Smooth muscle cell (in vitro differentiated cells): ENCODE results near the gene CCDC92. TPM values are rescaled to one million over a fixed set of nuclear protein-coding genes. Genes with fewer than 3 reads are reported as not detected.

Source experiments
- DNase-seq: peaks from one replicate; lab custom pipeline; 2025; ENCODE audit not compliant: unreplicated experiment; lab: John Stamatoyannopoulos, UW
- H2AFZ ChIP-seq: fragments of 200-600 bp; sonication (generic); 2 replicates; pipeline ENCODE4 v1.6.0; 2016; ENCODE audit warnings: antibody characterized with exemption, low read depth, mild to moderate bottlenecking
- H3F3A ChIP-seq: fragments of 200-600 bp; sonication (generic); 2 replicates; pipeline ENCODE4 v1.6.0; 2017; ENCODE audit warnings: antibody characterized with exemption, low read depth
- H3K27ac ChIP-seq: fragments of 200-600 bp; sonication (generic); 2 replicates; pipeline ENCODE4 v1.5.1; 2016; ENCODE audit warnings: low read depth, mild to moderate bottlenecking
- H3K27me3 ChIP-seq: fragments of 200-600 bp; sonication (generic); 2 replicates; pipeline ENCODE4 v1.6.1; 2016; ENCODE audit warnings: low read depth, mild to moderate bottlenecking
- H3K36me3 ChIP-seq: fragments of 200-600 bp; sonication (generic); 2 replicates; pipeline ENCODE4 v1.5.1; 2016; ENCODE audit warnings: low read depth
- H3K4me1 ChIP-seq: fragments of 200-600 bp; sonication (generic); 2 replicates; pipeline ENCODE4 v1.5.1; 2016; ENCODE audit warnings: low read depth
- H3K4me2 ChIP-seq: fragments of 200-600 bp; sonication (generic); 2 replicates; pipeline ENCODE4 v1.6.0; 2016; ENCODE audit warnings: mild to moderate bottlenecking
- H3K4me3 ChIP-seq: fragments of 200-600 bp; sonication (generic); 2 replicates; pipeline ENCODE4 v1.5.1; 2016; ENCODE audit warnings: mild to moderate bottlenecking
- H3K79me2 ChIP-seq: fragments of 200-600 bp; sonication (generic); 2 replicates; pipeline ENCODE4 v1.6.0; 2016; ENCODE audit warnings: low read depth, mild to moderate bottlenecking
- H3K9ac ChIP-seq: fragments of 200-600 bp; sonication (generic); 2 replicates; pipeline ENCODE4 v1.6.0; 2016; ENCODE audit warnings: low read depth
- H3K9me3 ChIP-seq: fragments of 200-600 bp; sonication (generic); replicated peaks from 2 replicates; pipeline ENCODE4 v1.5.1; 2016; ENCODE audit warnings: low read depth
- H4K20me1 ChIP-seq: fragments of 200-600 bp; sonication (generic); 2 replicates; pipeline ENCODE4 v1.6.0; 2016; ENCODE audit warnings: low read depth
- CTCF ChIP-seq: fragments of 200-600 bp; sonication (generic); IDR thresholded peaks from 2 replicates; pipeline ENCODE4 v1.5.1; 2017; ENCODE audit warnings: borderline replicate concordance, mild to moderate bottlenecking, antibody characterized with exemption; ENCODE audit not compliant: insufficient read depth, poor library complexity, severe bottlenecking
- WGBS: methylation state at CpG from one replicate; pipeline ENCODE4 v1.1.7; 2016; ENCODE audit warnings: low lambda C conversion rate; 5-methylcytosine and 5-hydroxymethylcytosine counted together
- polyA plus RNA-seq: library from polyadenylated mRNA; unstranded; fragments of >200 nt; fragmentation: Nextera tagmentation; extraction: Ambion mirVana; gene quantifications from 2 replicates; pipeline ENCODE4 v1.2.1, GENCODE V29; 2016
- total RNA-seq: library from RNA; depleted of rRNA; stranded (reverse); fragments of >200 nt; gene quantifications from 2 replicates; pipeline ENCODE4 v1.2.3, GENCODE V29; 2014

CCDC92 gene
- total and polyA plus RNA-seq, 2 experiments from 2014 or later, result 17.4 to 68.2 TPM

DNA sequence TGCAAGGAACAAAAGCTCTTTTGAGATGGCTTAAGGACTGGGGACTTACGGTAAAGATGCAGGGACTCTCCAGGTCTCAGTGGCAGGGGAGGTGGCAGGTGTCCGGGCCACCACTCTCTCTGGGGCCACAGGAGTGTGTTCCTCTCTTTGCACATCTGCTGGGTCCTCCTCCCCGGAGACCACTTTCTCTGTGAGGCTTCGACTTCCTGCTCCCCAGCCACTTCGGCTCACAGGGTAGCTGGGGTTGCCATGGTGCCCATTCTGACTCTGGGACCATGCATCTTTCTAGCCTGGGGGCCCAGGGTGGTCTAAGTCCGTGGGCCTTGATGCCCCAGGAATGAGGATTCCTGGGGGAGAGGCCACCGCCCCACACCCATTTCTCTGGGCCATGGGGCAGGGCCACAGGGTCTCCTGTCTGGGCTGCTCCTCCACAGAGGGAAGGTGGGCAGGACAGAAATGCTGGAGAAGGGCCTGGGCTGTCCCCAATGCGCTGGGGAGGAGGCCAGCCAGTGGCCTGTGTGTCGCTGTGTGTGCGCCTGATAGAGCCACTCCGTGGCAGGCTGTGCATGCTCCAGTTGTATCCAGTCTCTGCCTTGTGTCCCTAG, 38.5 kb downstream of the CCDC92 start:
- Histone ChIP-seq H4K20me1 (no peaks in the 10 kb centered on the region), H3K36me3 (peaks cover 9% of the 10 kb centered on the region), H3K4me3 (no peak overlapping the region), H3K9ac (no peak overlapping the region), H3K27me3 (no peaks in the 10 kb centered on the region), H3K27ac (no peak overlapping the region), H3K79me2 (no peaks in the 10 kb centered on the region), H3K4me2 (no peak overlapping the region), H3K4me1 (no peaks in the 10 kb centered on the region), H2AFZ (no peak overlapping the region), H3F3A (peaks cover 3% of the 10 kb centered on the region), H3K9me3 (no peaks in the 10 kb centered on the region)
- DNase-seq, result no peak
- 89% methylated on average over 11 of the region's 11 CpGs for WGBS
- TF ChIP-seq CTCF, result no peak

DNA sequence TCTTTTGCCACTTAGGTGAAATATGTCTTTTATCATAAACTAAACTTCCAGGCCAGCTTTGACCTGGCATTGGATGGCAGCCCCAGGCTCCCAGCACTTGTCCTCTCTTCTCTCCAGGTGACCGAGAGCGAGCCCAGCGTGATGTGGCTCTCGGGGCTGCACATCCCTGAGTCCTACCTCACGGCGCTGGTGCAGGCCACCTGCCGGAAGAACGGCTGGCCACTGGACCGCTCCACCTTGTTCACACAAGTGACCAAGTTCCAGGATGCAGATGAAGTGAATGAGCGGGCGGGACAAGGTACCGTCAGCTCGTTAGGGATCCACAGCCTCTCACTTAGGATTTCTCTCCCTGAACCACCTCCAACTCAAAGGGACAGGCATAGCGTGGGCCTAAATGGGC, 39.4 kb downstream of the CCDC92 start:
- Histone ChIP-seq H3K4me3 (no peak overlapping the region), H3K4me1 (no peaks in the 10 kb centered on the region), H3K36me3 (peaks cover 9% of the 10 kb centered on the region), H4K20me1 (no peaks in the 10 kb centered on the region), H3K4me2 (no peak overlapping the region), H3K27ac (no peak overlapping the region), H3K27me3 (no peaks in the 10 kb centered on the region), H3K9me3 (no peaks in the 10 kb centered on the region), H3K79me2 (no peaks in the 10 kb centered on the region), H2AFZ (no peak overlapping the region), H3F3A (no peaks in the 10 kb centered on the region), H3K9ac (no peak overlapping the region)
- no peak for TF ChIP-seq CTCF
- 95% methylated on average over 14 of the region's 14 CpGs for WGBS
- DNase-seq, result no peak

- no peak for DNase-seq
- Histone ChIP-seq H3K27me3 (no peaks in the 10 kb centered on the region), H3K4me2 (no peak overlapping the region), H3K79me2 (no peaks in the 10 kb centered on the region), H3K36me3 (peaks cover 7% of the 10 kb centered on the region), H2AFZ (no peak overlapping the region), H3K27ac (no peak overlapping the region), H3K9me3 (no peaks in the 10 kb centered on the region), H3F3A (no peaks in the 10 kb centered on the region), H3K4me1 (no peaks in the 10 kb centered on the region), H3K9ac (no peak overlapping the region), H3K4me3 (no peak overlapping the region), H4K20me1 (no peaks in the 10 kb centered on the region)
- 90% methylated on average over 14 of the region's 14 CpGs for WGBS
- no peak for TF ChIP-seq CTCF
Measured at GRCh38 chr12:123931686-123932321, 40.8 kb downstream of the CCDC92 start.
